K562 (cell line): Measurements from ENCODE around the gene PTH2. TPM values are rescaled to one million over a fixed set of nuclear protein-coding genes. Genes with fewer than 3 reads are reported as not detected.
A peak's percentile ranks its signal among the peaks of the same experiment; 100 is the strongest.

Experiments
- ATF7 ChIP-seq: fragments of 450-650 bp; IDR thresholded peaks from 2 replicates; pipeline ENCODE4 v1.7.1; 2014; ENCODE audit warnings: mild to moderate bottlenecking, moderate library complexity
- CBFB ChIP-seq: sonication (generic); formaldehyde crosslinking; IDR thresholded peaks from 2 replicates; pipeline ENCODE4 v1.4.0; 2020; ENCODE audit warnings: mild to moderate bottlenecking, missing genetic modification reagents
- ETV1 ChIP-seq: fragments of 450-650 bp; conservative IDR thresholded peaks from 2 replicates; pipeline ENCODE4 v1.6.1; 2016; ENCODE audit warnings: missing genetic modification characterization, control low read depth, low read depth, missing compliant biosample characterization
- FOXK1 ChIP-seq: sonication (generic); formaldehyde crosslinking; IDR thresholded peaks from 2 replicates; pipeline ENCODE4 v1.8.0; 2022; ENCODE audit warnings: missing genetic modification reagents, mild to moderate bottlenecking, borderline replicate concordance
- FOXM1 ChIP-seq, 2 experiments: fragments of 450-650 bp in 1 of 2; sonication (generic) in 1 of 2; formaldehyde crosslinking in 1 of 2; IDR thresholded peaks; 2 replicates each; pipeline versions ENCODE4 v1.6.1 to v1.9.0; 2017 to 2022; ENCODE audit warnings: low read depth in 2 of 2, mild to moderate bottlenecking in 2 of 2, missing genetic modification reagents in 1 of 2, moderate library complexity in 1 of 2
- KDM5B ChIP-seq: fragments of 200-600 bp; sonication (generic); IDR thresholded peaks from 2 replicates; pipeline ENCODE4 v1.6.1; 2012; ENCODE audit warnings: low read depth, mild to moderate bottlenecking, moderate library complexity, low read length, control low read depth, inconsistent platforms; ENCODE audit not compliant: insufficient replicate concordance
- NFYB ChIP-seq: IDR thresholded peaks from 2 replicates; pipeline ENCODE4 v1.6.1; 2011; ENCODE audit warnings: mild to moderate bottlenecking, moderate library complexity; ENCODE audit not compliant: insufficient read length; ENCODE audit errors: extremely low read depth
- NR2C2 ChIP-seq, 2 experiments: fragments of 200-800 bp in 1 of 2; sonication (Bioruptor generic) in 1 of 2; sonication (generic) in 1 of 2; formaldehyde crosslinking in 1 of 2; IDR thresholded peaks; 2 replicates each; pipeline versions ENCODE4 v1.6.1 to v1.8.0; 2016 to 2022; ENCODE audit warnings: mild to moderate bottlenecking in 1 of 2, missing compliant biosample characterization in 1 of 2, missing genetic modification characterization in 1 of 2, missing genetic modification reagents in 1 of 2
- SMAD1 ChIP-seq: fragments of 150-350 bp; IDR thresholded peaks from 2 replicates; pipeline ENCODE4 v1.6.1; 2014; ENCODE audit warnings: low read length, low read depth; ENCODE audit not compliant: partially characterized antibody
- TBP ChIP-seq: optimal IDR thresholded peaks from 2 replicates; pipeline ENCODE3; 2011; ENCODE audit warnings: low read depth, low read length, improper control_type of control experiment
- YY1 ChIP-seq, 3 experiments: IDR thresholded peaks; 2 replicates each; pipeline ENCODE4 v1.6.1; 2011; ENCODE audit warnings: low read length in 2 of 3, mild to moderate bottlenecking in 2 of 3, moderate library complexity in 2 of 3, borderline replicate concordance in 1 of 3, control low read depth in 1 of 3, low read depth in 1 of 3; ENCODE audit not compliant: insufficient read depth in 3 of 3, insufficient replicate concordance in 2 of 3, control insufficient read depth in 1 of 3, insufficient read length in 1 of 3; ENCODE audit errors: extremely low read depth in 1 of 3
- ZNF316 ChIP-seq: fragments of 450-650 bp; IDR thresholded peaks from 2 replicates; pipeline ENCODE4 v1.6.1; 2016
- ZNF584 ChIP-seq: fragments of 200-800 bp; sonication (Bioruptor generic); IDR thresholded peaks from 2 replicates; pipeline ENCODE4 v1.6.1; 2016; ENCODE audit warnings: low read depth, mild to moderate bottlenecking, missing genetic modification characterization, missing compliant biosample characterization
- ZNF75A ChIP-seq: fragments of 450-650 bp; formaldehyde crosslinking; IDR thresholded peaks from 2 replicates; pipeline ENCODE4 v1.4.0; 2020; ENCODE audit warnings: mild to moderate bottlenecking
- polyA plus RNA-seq, 8 experiments: library from polyadenylated mRNA; depleted of rRNA in 4 of 8; stranded (reverse) in 5 of 8; unstranded in 3 of 8; fragments of >200 nt; fragmentation: Nextera tagmentation in 2 of 8; fragmentation: Illumina TruSeq in 1 of 8; extraction: Ambion mirVana in 2 of 8; extraction: Trizol in 1 of 8; gene quantifications; 2 replicates each; pipeline versions ENCODE4 v1.2.1 to v1.2.3, GENCODE V29; 2011 to 2014; ENCODE audit warnings: inconsistent platforms in 1 of 8, missing spikeins in 1 of 8
- total RNA-seq, 7 experiments: library from RNA; depleted of rRNA in 6 of 7; stranded (reverse); fragments of >200 nt in 6 of 7; fragmentation: Illumina TruSeq in 2 of 7; extraction: Trizol in 2 of 7; gene quantifications; 2 replicates each; pipeline versions ENCODE4 v1.2.1 to v1.2.3, GENCODE V29; 2011 to 2021; ENCODE audit warnings: low replicate concordance in 1 of 7
- TF ChIP-seq, protein P1 (sequence below): fragments of 450-650 bp; IDR thresholded peaks from 2 replicates; pipeline ENCODE4 v1.7.0; 2016; ENCODE audit warnings: borderline replicate concordance
- TF ChIP-seq, protein P2 (sequence below), 2 experiments: IDR thresholded peaks; 2 replicates each; pipeline ENCODE4 v1.6.1; 2012; ENCODE audit warnings: improper control_type of control experiment in 2 of 2, low read depth in 2 of 2, low read length in 2 of 2, borderline replicate concordance in 1 of 2
- TF ChIP-seq, protein P3 (sequence below): sonication (generic); formaldehyde crosslinking; IDR thresholded peaks from 2 replicates; pipeline ENCODE4 v1.5.0; 2020; ENCODE audit warnings: missing genetic modification reagents
- TF ChIP-seq, protein P4 (sequence below): sonication (generic); formaldehyde crosslinking; IDR thresholded peaks from 2 replicates; pipeline ENCODE4 v1.9.0; 2022; ENCODE audit warnings: mild to moderate bottlenecking, missing genetic modification reagents

The PTH2 gene
- total and polyA plus RNA-seq, 9 of the 15 experiments (the other 6 are each of a cell fraction or from before 2014, with no cell fraction given), result 1.3 TPM; not detected in 8

DNA sequence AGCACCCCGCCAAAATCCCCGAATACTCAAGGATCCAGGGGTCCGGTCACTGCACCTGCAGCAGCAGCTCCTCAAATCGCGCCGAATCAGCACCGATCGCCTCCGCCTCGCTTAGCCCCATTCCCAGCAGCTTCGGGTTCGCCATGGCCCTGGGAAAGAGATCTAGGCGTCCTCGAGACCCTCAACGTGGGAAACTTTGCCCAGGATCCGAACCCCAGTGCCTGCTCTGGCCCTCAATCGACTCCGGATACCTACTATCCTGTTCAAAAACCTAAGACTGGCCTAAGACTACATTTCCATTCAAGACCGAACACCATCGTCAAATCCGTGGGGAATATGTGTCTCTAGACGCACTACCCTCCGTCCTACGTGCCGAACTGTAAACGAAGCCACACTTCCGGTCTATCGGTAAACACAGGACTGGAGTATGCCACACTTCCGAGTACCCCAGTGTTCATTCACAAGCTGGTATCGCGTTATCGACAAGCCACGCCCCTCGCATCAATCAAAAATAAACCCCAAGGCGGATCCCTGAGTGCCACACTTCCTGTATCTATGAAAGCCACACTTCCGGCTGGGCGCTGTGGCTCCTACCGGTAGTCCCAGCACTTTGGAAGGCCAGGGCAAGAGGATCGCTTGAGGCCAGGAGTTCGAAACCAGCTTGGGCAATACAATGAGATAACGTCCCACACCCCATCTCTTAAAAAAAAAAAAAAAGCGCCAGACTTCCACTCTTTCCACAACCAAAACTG, 28.4 kb upstream of the PTH2 start, which contains the start of gene PIH1D1 (continued):
- TF ChIP-seq ZNF316 (peak; percentile 25; the same call in 1 of the 2 replicates), ZNF75A (no peak), ZNF584 (CRISPR knock-in tag) (no peak), ATF7 (peak; percentile 73; the same call in 1 of the 2 replicates), ETV1 (tag) (peak; percentile 85), FOXK1 (CRISPR knock-in tag) (peak; percentile 85; the same call in 1 of the 2 replicates), FOXM1 (IDR thresholded peaks at IDR 0.05; ENCODE audit: low read depth) (0 out of 2 replicates have a peak, but pooled peaks have one; percentile 14), FOXM1 (CRISPR knock-in tag; IDR thresholded peaks at IDR 0.05; ENCODE audit: low read depth) (no peak), CBFB (peak; percentile 29; the same call in 1 of the 2 replicates), YY1 (IDR thresholded peaks at IDR 0.05; ENCODE audit: borderline replicate concordance in 1 of 3, control insufficient read depth in 1 of 3, extremely low read depth in 1 of 3, insufficient read depth in 3 of 3, insufficient read length in 1 of 3, insufficient replicate concordance in 2 of 3, low read depth in 1 of 3, low read length in 2 of 3) (peak in 1 of 3 experiments; percentile 38), NFYB (no peak), TBP (peak; percentile 87), NR2C2 (CRISPR knock-in tag; IDR thresholded peaks at IDR 0.05) (0 out of 2 replicates have a peak, but pooled peaks have one; percentile 16), NR2C2 (tag; IDR thresholded peaks at IDR 0.05) (no peak; the same call in 1 of the 2 replicates), KDM5B (peak; percentile 64), SMAD1 (no peak)
- TF ChIP-seq, protein P1, sequence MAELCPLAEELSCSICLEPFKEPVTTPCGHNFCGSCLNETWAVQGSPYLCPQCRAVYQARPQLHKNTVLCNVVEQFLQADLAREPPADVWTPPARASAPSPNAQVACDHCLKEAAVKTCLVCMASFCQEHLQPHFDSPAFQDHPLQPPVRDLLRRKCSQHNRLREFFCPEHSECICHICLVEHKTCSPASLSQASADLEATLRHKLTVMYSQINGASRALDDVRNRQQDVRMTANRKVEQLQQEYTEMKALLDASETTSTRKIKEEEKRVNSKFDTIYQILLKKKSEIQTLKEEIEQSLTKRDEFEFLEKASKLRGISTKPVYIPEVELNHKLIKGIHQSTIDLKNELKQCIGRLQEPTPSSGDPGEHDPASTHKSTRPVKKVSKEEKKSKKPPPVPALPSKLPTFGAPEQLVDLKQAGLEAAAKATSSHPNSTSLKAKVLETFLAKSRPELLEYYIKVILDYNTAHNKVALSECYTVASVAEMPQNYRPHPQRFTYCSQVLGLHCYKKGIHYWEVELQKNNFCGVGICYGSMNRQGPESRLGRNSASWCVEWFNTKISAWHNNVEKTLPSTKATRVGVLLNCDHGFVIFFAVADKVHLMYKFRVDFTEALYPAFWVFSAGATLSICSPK, result 0 out of 2 replicates have a peak, but pooled peaks have one; percentile 39
- TF ChIP-seq, protein P2, sequence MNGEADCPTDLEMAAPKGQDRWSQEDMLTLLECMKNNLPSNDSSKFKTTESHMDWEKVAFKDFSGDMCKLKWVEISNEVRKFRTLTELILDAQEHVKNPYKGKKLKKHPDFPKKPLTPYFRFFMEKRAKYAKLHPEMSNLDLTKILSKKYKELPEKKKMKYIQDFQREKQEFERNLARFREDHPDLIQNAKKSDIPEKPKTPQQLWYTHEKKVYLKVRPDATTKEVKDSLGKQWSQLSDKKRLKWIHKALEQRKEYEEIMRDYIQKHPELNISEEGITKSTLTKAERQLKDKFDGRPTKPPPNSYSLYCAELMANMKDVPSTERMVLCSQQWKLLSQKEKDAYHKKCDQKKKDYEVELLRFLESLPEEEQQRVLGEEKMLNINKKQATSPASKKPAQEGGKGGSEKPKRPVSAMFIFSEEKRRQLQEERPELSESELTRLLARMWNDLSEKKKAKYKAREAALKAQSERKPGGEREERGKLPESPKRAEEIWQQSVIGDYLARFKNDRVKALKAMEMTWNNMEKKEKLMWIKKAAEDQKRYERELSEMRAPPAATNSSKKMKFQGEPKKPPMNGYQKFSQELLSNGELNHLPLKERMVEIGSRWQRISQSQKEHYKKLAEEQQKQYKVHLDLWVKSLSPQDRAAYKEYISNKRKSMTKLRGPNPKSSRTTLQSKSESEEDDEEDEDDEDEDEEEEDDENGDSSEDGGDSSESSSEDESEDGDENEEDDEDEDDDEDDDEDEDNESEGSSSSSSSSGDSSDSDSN (IDR thresholded peaks at IDR 0.05; ENCODE audit: borderline replicate concordance in 1 of 2, low read depth in 2 of 2, low read length in 2 of 2), result no peak
- TF ChIP-seq, protein P3, sequence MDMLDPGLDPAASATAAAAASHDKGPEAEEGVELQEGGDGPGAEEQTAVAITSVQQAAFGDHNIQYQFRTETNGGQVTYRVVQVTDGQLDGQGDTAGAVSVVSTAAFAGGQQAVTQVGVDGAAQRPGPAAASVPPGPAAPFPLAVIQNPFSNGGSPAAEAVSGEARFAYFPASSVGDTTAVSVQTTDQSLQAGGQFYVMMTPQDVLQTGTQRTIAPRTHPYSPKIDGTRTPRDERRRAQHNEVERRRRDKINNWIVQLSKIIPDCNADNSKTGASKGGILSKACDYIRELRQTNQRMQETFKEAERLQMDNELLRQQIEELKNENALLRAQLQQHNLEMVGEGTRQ (CRISPR knock-in tag), result no peak
- TF ChIP-seq, protein P4, sequence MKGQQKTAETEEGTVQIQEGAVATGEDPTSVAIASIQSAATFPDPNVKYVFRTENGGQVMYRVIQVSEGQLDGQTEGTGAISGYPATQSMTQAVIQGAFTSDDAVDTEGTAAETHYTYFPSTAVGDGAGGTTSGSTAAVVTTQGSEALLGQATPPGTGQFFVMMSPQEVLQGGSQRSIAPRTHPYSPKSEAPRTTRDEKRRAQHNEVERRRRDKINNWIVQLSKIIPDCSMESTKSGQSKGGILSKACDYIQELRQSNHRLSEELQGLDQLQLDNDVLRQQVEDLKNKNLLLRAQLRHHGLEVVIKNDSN (CRISPR knock-in tag), result no peak
